ENCODE measurements around the gene BTK. TPM values are rescaled to one million over a fixed set of nuclear protein-coding genes. Genes with fewer than 3 reads are reported as not detected.

BTK gene
- polyA plus RNA-seq, 1 experiment, result not detected

Small RNA genes lying within 50 kb of the gene (small RNA-seq; reads per million reads assigned to genes)
- gene RNU6-934P (ENCODE audit: insufficient read length, low read depth), result not detected

Other genes starting within 250 kb of the BTK start
- 4.3 and 5.5 TPM in 2 replicates for gene DRP2, start 166.4 kb downstream of the BTK start, polyA plus RNA-seq (2011; rRNA removed)
- 1.5 and 1.6 TPM in 2 replicates for gene TAF7L, start 94.9 kb downstream of the BTK start, polyA plus RNA-seq (2011; rRNA removed)
- 6.3 and 8.1 TPM in 2 replicates for gene TIMM8A, start 37.4 kb downstream of the BTK start, polyA plus RNA-seq (2011; rRNA removed)
- gene RPL36A, start 4.8 kb upstream of the BTK start, polyA plus RNA-seq (2011; rRNA removed), result 2,019 and 2,123 TPM in 2 replicates
- gene GLA, start 21.7 kb upstream of the BTK start, polyA plus RNA-seq (2011; rRNA removed), result 30.0 and 33.8 TPM in 2 replicates
- gene HNRNPH2, start 22.0 kb upstream of the BTK start, polyA plus RNA-seq (2011; rRNA removed), result 58.6 and 64.8 TPM in 2 replicates
- gene ARMCX4, start 99.3 kb upstream of the BTK start, polyA plus RNA-seq (2011; rRNA removed), result 5.9 and 6.4 TPM in 2 replicates
- 31.9 and 40.5 TPM in 2 replicates for gene ARMCX1, start 164.4 kb upstream of the BTK start, polyA plus RNA-seq (2011; rRNA removed)
- 78.2 and 93.3 TPM in 2 replicates for gene ARMCX6, start 231.8 kb upstream of the BTK start, polyA plus RNA-seq (2011; rRNA removed)
- 75.5 and 96.7 TPM in 2 replicates for gene ARMCX3, start 237.0 kb upstream of the BTK start, polyA plus RNA-seq (2011; rRNA removed)